Kidney (tissue), 14 donors: ENCODE measurements around the gene SUN2. TPM values are rescaled to one million over a fixed set of nuclear protein-coding genes. Genes with fewer than 3 reads are reported as not detected.

ENCODE experiments used
- DNase-seq, 5 donors: peaks; one replicate each; pipeline ENCODE4 v3.0.0-alpha.2; 2013 to 2020
- FAIRE-seq: peaks from 2 replicates; lab custom pipeline; 2012; peaks lifted over from hg19 to GRCh38; lab: Jason Lieb, UNC
- H3K27ac ChIP-seq, 2 donors: one replicate each; pipeline ENCODE4 v1.7.0; 2013; ENCODE audit warnings: low read depth in 2 of 2, low read length in 2 of 2, inconsistent platforms in 1 of 2
- H3K27me3 ChIP-seq: one replicate; pipeline ENCODE4 v1.7.1; 2013; ENCODE audit warnings: low read length, inconsistent platforms; ENCODE audit not compliant: control insufficient read depth, insufficient read depth
- H3K36me3 ChIP-seq, 3 donors: one replicate each; pipeline versions ENCODE4 v1.7.0 to v1.7.1; 2013; ENCODE audit warnings: low read length in 3 of 3, control low read depth in 1 of 3, inconsistent platforms in 1 of 3; ENCODE audit not compliant: insufficient read depth in 3 of 3, control insufficient read depth in 2 of 3
- H3K4me1 ChIP-seq, 3 donors: one replicate each; pipeline versions ENCODE4 v1.7.0 to v1.7.1; 2013; ENCODE audit warnings: low read length in 3 of 3, inconsistent platforms in 1 of 3, low read depth in 1 of 3; ENCODE audit not compliant: control insufficient read depth in 2 of 3, insufficient read depth in 2 of 3
- H3K4me3 ChIP-seq, 3 donors: one replicate each; pipeline versions ENCODE4 v1.7.0 to v1.8.1; 2013; ENCODE audit warnings: low read length in 3 of 3, control low read depth in 1 of 3, inconsistent platforms in 1 of 3
- H3K9ac ChIP-seq, 3 donors: one replicate each; pipeline versions ENCODE4 v1.7.0 to v1.7.1; 2013; ENCODE audit warnings: low read length in 3 of 3, control low read depth in 1 of 3, inconsistent platforms in 1 of 3
- H3K9me3 ChIP-seq, 3 donors: one replicate each; pipeline versions ENCODE4 v1.7.0 to v1.7.1; 2013; ENCODE audit warnings: low read length in 3 of 3, control low read depth in 1 of 3, inconsistent platforms in 1 of 3; ENCODE audit not compliant: control insufficient read depth in 2 of 3, insufficient read depth in 1 of 3
- CTCF ChIP-seq: IDR thresholded peaks from 3 replicates; pipeline ENCODE4 v1.5.1; 2012; ENCODE audit warnings: mild to moderate bottlenecking, moderate library complexity, borderline replicate concordance; ENCODE audit not compliant: insufficient read depth; ENCODE audit errors: extremely low read depth
- intact Hi-C: fragments of 100-400 bp; cut with DNase I; formaldehyde crosslinking; loops from one replicate; pipeline ENCODE4 v1.11.1; 2022
- polyA plus RNA-seq: library from polyadenylated mRNA; stranded (reverse); fragments of 350-450 nt; fragmentation: Illumina TruSeq; extraction: RNeasy Lipid Tissue Mini Kit (QIAGEN cat#74804); gene quantifications from one replicate; pipeline ENCODE4 v1.2.3, GENCODE V29; 2014; ENCODE audit warnings: low read depth, low replicate concordance; ENCODE audit not compliant: insufficient read depth
- total RNA-seq: library from RNA; stranded (reverse); fragmentation: NEBNext Ultra II Directional; extraction: Animal tissue kit (Norgen Biotek cat#: 25700); gene quantifications from one replicate; pipeline ENCODE4 v1.2.1, GENCODE V29; 2021
- donor health status: control.
- donor health status: control.
- donor health status: control.
- donor health status: control.
- donor health status: control.
- donor health status: DM: yes; HTN: yes; CAD: no.
- donor health status: Normal renal cell carcinoma (clear cell type).

The SUN2 gene
- total and polyA plus RNA-seq, 2 donors from 2014 or later: 41.7 to 199 TPM

- peaks cover 0 to 94% (median 59%) of the 10 kb centered on the region in 3 donors for H3K36me3 ChIP-seq
- DNase-seq: no peak
- intact Hi-C loops: no loop called here
- no peaks in the 10 kb centered on the region for H3K4me1 ChIP-seq
- H3K9ac ChIP-seq: no peak overlapping the region
- FAIRE-seq: no peak
- no peaks in the 10 kb centered on the region for H3K27me3 ChIP-seq
- TF ChIP-seq CTCF: no peak
- no peak overlapping the region for H3K27ac ChIP-seq
- no peak overlapping the region for H3K4me3 ChIP-seq
- H3K9me3 ChIP-seq: no peaks in the 10 kb centered on the region
Observed at GRCh38 chr22:38740754-38741153, 15.0 kb downstream of the SUN2 start.

- H3K4me1 ChIP-seq: no peaks in the 10 kb centered on the region
- H3K27ac ChIP-seq: no peak overlapping the region
- peaks cover 0 to 91% (median 56%) of the 10 kb centered on the region in 3 donors for H3K36me3 ChIP-seq
- H3K4me3 ChIP-seq: no peak overlapping the region
- intact Hi-C loops: no loop called here
- peak in 1 of 5 donors; percentile 69 for DNase-seq
- no peaks in the 10 kb centered on the region for H3K9me3 ChIP-seq
- no peak overlapping the region for H3K9ac ChIP-seq
- TF ChIP-seq CTCF: no peak
- FAIRE-seq: no peak
- no peaks in the 10 kb centered on the region for H3K27me3 ChIP-seq
Observed at GRCh38 chr22:38740116-38740723, 15.6 kb downstream of the SUN2 start.

- Histone ChIP-seq H3K4me3 (no peak overlapping the region), H3K4me1 (no peaks in the 10 kb centered on the region), H3K36me3 (peaks cover 0 to 84% (median 50%) of the 10 kb centered on the region in 3 donors), H3K27me3 (no peaks in the 10 kb centered on the region), H3K9me3 (no peaks in the 10 kb centered on the region), H3K9ac (no peak overlapping the region), H3K27ac (no peak overlapping the region)
- no peak for FAIRE-seq
- no peak for TF ChIP-seq CTCF
- intact Hi-C loops: no loop called here
- DNase-seq: peak in 1 of 5 donors; percentile 76
Observed at GRCh38 chr22:38739300-38740055, 16.3 kb downstream of the SUN2 start.
